BLaER1 (cell line): Measurements from ENCODE around the gene EME2.

Source experiments
- H3K27ac ChIP-seq: shearing (Covaris generic); formaldehyde crosslinking; 2 replicates; pipeline ENCODE4 v1.8.1; 2022
- H3K27me3 ChIP-seq: shearing (Covaris generic); formaldehyde crosslinking; 2 replicates; pipeline ENCODE4 v1.8.1; 2022
- H3K36me3 ChIP-seq: shearing (Covaris generic); formaldehyde crosslinking; 2 replicates; pipeline ENCODE4 v1.8.1; 2022
- H3K4me1 ChIP-seq: shearing (Covaris generic); formaldehyde crosslinking; 2 replicates; pipeline ENCODE4 v1.8.1; 2022
- H3K4me2 ChIP-seq: shearing (Covaris generic); formaldehyde crosslinking; 2 replicates; pipeline ENCODE4 v1.8.1; 2022
- H3K4me3 ChIP-seq: shearing (Covaris generic); formaldehyde crosslinking; 2 replicates; pipeline ENCODE4 v1.8.1; 2022
- H3K9ac ChIP-seq: shearing (Covaris generic); formaldehyde crosslinking; 2 replicates; pipeline ENCODE4 v1.8.1; 2022
- H3K9me3 ChIP-seq: shearing (Covaris generic); formaldehyde crosslinking; 2 replicates; pipeline ENCODE4 v1.8.1; 2022
- H4K20me1 ChIP-seq: shearing (Covaris generic); formaldehyde crosslinking; 2 replicates; pipeline ENCODE4 v1.8.1; 2022
- Cebpa-rat ChIP-seq: shearing (Covaris generic); IDR thresholded peaks from 2 replicates; pipeline ENCODE4 v1.8.1; 2022

The EME2 gene

GRCh38 chr16:1765826-1766225, 6.8 kb upstream of the EME2 start:
- H4K20me1 ChIP-seq, result peaks cover 55% of the 10 kb centered on the region
- H3K9me3 ChIP-seq, result no peaks in the 10 kb centered on the region
- no peak for TF ChIP-seq Cebpa-rat
- H3K4me1 ChIP-seq, result peaks cover 47% of the 10 kb centered on the region
- H3K9ac ChIP-seq, result no peak overlapping the region
- no peak overlapping the region for H3K4me2 ChIP-seq
- H3K4me3 ChIP-seq, result no peak overlapping the region
- no peaks in the 10 kb centered on the region for H3K27me3 ChIP-seq
- no peak overlapping the region for H3K27ac ChIP-seq
- peaks cover 76% of the 10 kb centered on the region for H3K36me3 ChIP-seq

DNA sequence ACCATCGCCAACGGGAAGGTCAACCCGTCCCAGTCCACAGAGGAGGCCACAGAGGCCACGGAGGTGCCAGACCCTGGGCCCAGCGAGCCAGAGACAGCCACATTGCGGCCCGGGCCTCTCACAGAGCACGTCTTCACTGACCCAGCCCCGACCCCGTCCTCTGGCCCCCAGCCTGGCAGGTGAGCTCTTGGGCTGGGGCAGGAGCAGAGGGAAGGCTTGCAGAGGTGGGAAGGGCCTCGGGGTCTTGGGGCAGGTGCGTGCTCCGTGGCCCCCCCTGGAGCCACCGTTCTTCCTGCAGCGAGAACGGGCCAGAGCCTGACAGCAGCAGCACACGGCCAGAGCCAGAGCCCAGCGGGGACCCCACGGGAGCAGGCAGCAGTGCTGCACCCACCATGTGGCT, 6.4 kb upstream of the EME2 start:
- Histone ChIP-seq H3K4me3 (no peak overlapping the region), H3K36me3 (peaks cover 72% of the 10 kb centered on the region), H3K4me1 (peaks cover 43% of the 10 kb centered on the region), H3K27ac (no peak overlapping the region), H3K27me3 (no peaks in the 10 kb centered on the region), H3K9me3 (no peaks in the 10 kb centered on the region), H4K20me1 (peaks cover 52% of the 10 kb centered on the region), H3K4me2 (no peak overlapping the region), H3K9ac (no peak overlapping the region)
- no peak for TF ChIP-seq Cebpa-rat

DNA sequence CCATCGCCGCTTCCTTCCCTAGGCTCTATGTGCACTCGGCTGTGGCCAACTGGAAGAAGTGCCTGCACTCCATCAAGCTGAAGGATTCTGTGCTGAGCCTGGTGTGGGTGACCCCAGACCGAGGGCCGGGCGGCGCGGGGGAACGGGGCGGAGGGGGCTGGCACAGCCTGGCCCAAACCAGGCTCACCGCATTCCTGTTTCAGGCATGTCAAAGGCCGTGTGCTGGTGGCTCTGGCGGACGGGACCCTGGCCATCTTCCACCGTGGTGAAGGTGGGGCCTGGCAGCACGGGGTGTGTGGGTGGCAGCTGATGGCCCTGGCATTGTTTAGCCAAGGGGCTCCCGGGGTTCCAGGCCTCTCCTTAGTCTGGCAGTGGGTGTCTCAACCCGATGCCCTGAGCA, 5.9 kb upstream of the EME2 start:
- H3K36me3 ChIP-seq, result peaks cover 72% of the 10 kb centered on the region
- no peak overlapping the region for H3K27ac ChIP-seq

GRCh38 chr16:1767116-1767994, 5.3 kb upstream of the EME2 start:
- no peak for TF ChIP-seq Cebpa-rat

More for the DNA sequence above, 5.9 kb upstream of the EME2 start:
- Histone ChIP-seq H3K9ac (no peak overlapping the region), H4K20me1 (peaks cover 51% of the 10 kb centered on the region), H3K4me3 (no peak overlapping the region), H3K27me3 (no peaks in the 10 kb centered on the region), H3K4me1 (peaks cover 38% of the 10 kb centered on the region), H3K9me3 (no peaks in the 10 kb centered on the region), H3K4me2 (no peak overlapping the region)
- no peak for TF ChIP-seq Cebpa-rat

DNA sequence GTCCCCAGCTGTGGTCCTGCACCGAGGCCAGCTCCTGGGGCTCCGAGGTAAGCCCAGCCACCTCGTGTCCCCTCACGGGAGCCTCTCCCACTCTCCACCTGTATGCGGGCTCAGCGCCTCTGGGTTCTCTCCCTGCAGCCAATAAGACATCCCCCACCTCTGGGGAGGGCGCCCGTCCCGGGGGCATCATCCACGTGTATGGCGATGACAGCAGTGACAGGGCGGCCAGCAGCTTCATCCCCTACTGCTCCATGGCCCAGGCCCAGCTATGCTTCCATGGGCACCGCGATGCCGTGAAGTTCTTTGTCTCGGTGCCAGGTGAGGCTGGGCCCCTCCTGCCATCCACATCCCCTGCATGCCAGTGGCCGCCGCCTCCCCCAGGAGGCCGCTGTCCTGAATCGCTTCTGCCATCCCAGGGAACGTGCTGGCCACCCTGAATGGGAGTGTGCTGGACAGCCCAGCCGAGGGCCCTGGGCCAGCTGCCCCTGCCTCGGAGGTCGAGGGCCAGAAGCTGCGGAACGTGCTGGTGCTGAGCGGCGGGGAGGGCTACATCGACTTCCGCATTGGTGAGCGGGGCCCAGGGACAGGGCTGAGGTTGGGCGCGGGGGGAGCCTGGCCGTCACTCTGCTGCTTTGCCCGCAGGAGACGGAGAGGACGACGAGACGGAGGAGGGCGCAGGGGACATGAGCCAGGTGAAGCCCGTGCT, 4.4 kb upstream of the EME2 start:
- H3K27me3 ChIP-seq, result no peaks in the 10 kb centered on the region
- H4K20me1 ChIP-seq, result peaks cover 36% of the 10 kb centered on the region
- H3K9me3 ChIP-seq, result no peaks in the 10 kb centered on the region
- H3K36me3 ChIP-seq, result peaks cover 70% of the 10 kb centered on the region
- H3K4me2 ChIP-seq, result no peak overlapping the region
- H3K4me3 ChIP-seq, result no peak overlapping the region
- peaks cover 23% of the 10 kb centered on the region for H3K4me1 ChIP-seq
- H3K27ac ChIP-seq, result no peak overlapping the region
- H3K9ac ChIP-seq, result no peak overlapping the region
- no peak for TF ChIP-seq Cebpa-rat

More at GRCh38 chr16:1767116-1767994, 5.3 kb upstream of the EME2 start:
- Histone ChIP-seq H3K36me3 (peaks cover 72% of the 10 kb centered on the region), H3K4me1 (peaks cover 32% of the 10 kb centered on the region), H3K27ac (no peak overlapping the region), H3K4me3 (no peak overlapping the region), H3K9me3 (no peaks in the 10 kb centered on the region), H3K4me2 (no peak overlapping the region), H4K20me1 (peaks cover 45% of the 10 kb centered on the region), H3K9ac (no peak overlapping the region), H3K27me3 (no peaks in the 10 kb centered on the region)

DNA sequence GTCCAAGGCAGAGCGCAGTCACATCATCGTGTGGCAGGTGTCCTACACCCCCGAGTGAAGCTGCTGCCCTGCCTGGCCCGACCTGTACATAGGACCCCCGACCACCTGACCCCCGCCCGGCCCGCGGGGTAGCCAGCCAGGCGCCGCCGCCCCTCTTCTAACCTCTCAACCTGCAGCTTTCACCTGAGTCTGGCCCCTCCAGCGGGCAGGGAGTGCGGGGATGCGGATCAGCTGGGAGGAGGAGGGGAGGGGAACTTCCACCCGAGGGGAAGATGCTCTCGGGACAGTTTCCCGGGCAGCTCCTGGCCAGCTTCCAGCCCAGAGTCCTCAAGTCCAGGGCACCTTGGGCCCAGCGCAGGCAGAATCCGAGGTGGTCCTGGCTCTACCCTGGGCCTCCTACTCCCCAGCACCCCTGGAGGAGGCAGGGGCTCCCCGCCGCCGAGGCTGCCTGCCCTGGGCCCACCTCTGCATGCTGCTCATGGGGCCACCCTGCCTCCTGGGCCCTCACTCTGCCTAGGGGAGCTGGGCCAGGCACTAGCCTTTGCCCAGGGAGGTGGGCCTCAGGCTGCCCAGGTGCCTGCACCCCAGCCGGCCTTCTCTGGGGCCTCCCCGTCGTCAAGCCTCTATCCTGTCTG, 3.7 kb upstream of the EME2 start:
- H3K27ac ChIP-seq, result no peak overlapping the region
- peaks cover 18% of the 10 kb centered on the region for H3K4me1 ChIP-seq
- H3K9ac ChIP-seq, result no peak overlapping the region
- no peaks in the 10 kb centered on the region for H3K27me3 ChIP-seq
- no peak overlapping the region for H3K4me3 ChIP-seq
- no peaks in the 10 kb centered on the region for H3K9me3 ChIP-seq
- no peak overlapping the region for H3K4me2 ChIP-seq
- peaks cover 37% of the 10 kb centered on the region for H4K20me1 ChIP-seq
- TF ChIP-seq Cebpa-rat, result no peak
- H3K36me3 ChIP-seq, result peaks cover 67% of the 10 kb centered on the region

- no peaks in the 10 kb centered on the region for H3K27me3 ChIP-seq
- H3K9me3 ChIP-seq, result no peaks in the 10 kb centered on the region
- H3K9ac ChIP-seq, result peak overlapping the region; percentile 98; the same call in 1 of the 2 replicates
- peaks cover 59% of the 10 kb centered on the region for H3K36me3 ChIP-seq
- H3K27ac ChIP-seq, result peak overlapping the region; percentile 35; the same call in 1 of the 2 replicates
- H3K4me2 ChIP-seq, result peak overlapping the region; percentile 98
- H3K4me1 ChIP-seq, result peaks cover 20% of the 10 kb centered on the region
- no peak overlapping the region for H3K4me3 ChIP-seq
- peaks cover 45% of the 10 kb centered on the region for H4K20me1 ChIP-seq
- TF ChIP-seq Cebpa-rat, result no peak
These were observed 3.0 kb upstream of the EME2 start for GRCh38 chr16:1769402-1770300.

GRCh38 chr16:1770328-1771187, 2.1 kb upstream of the EME2 start:
- Histone ChIP-seq H3K27ac (peak overlapping the region; percentile 97), H3K27me3 (no peaks in the 10 kb centered on the region), H3K4me1 (peaks cover 29% of the 10 kb centered on the region), H3K9ac (peak overlapping the region; percentile 98), H3K9me3 (no peaks in the 10 kb centered on the region), H3K4me3 (peak overlapping the region; percentile 97), H3K4me2 (peak overlapping the region; percentile 98), H3K36me3 (peaks cover 59% of the 10 kb centered on the region), H4K20me1 (peaks cover 54% of the 10 kb centered on the region)
- no peak for TF ChIP-seq Cebpa-rat
